ENCODE results near the gene GKN1. TPM values are rescaled to one million over a fixed set of nuclear protein-coding genes. Genes with fewer than 3 reads are reported as not detected.

The GKN1 gene
- total and polyA plus RNA-seq, 2 experiments from 2014 or later, result not detected

DNA sequence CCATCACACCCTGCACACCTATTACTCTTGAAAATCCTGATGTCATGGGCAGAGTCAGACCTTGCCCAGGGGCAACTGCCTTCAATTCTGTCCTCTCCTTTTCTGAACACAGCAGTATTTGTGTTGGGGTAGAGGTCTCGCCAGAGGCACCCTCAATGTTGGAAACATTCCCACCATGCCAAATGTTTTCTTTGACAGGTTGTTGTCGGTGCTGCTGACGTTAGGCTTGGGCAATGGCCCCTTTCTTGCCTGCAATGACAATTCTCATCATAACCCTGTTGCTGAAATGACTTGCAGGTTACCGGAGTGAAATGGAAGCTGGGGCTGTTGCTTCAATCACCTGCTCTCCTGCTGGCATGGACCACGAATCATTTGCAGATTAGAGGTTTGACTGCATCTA, 17.9 kb downstream of the GKN1 start:
- WGBS, 2 experiments (ENCODE audit: low coverage in 1 of 2, low lambda C conversion rate in 2 of 2, missing lambda C conversion rate in 2 of 2), result 77 to 87% methylated on average over 5 of the region's 5 CpGs
- H3K4me2 ChIP-seq (ENCODE audit: unreplicated experiment), result no peak overlapping the region
- H3K36me3 ChIP-seq (ENCODE audit: low read depth), result no peaks in the 10 kb centered on the region
- H4K20me1 ChIP-seq (ENCODE audit: insufficient read depth), result no peaks in the 10 kb centered on the region
- in situ Hi-C loops (cut with MboI), result no loop called here
- H3K9ac ChIP-seq, result no peak overlapping the region
- H3K27me3 ChIP-seq (replicated peaks; ENCODE audit: insufficient read depth), result no peaks in the 10 kb centered on the region
- H3K79me2 ChIP-seq (ENCODE audit: insufficient read depth), result no peaks in the 10 kb centered on the region
- no peak for DNase-seq
- peaks cover 23% of the 10 kb centered on the region for H3K4me1 ChIP-seq (ENCODE audit: insufficient read depth)
- H3F3A ChIP-seq (ENCODE audit: insufficient read depth), result peaks cover 13% of the 10 kb centered on the region; the same call in 1 of the 2 replicates
- H3K9me2 ChIP-seq (ENCODE audit: insufficient read depth), result no peaks in the 10 kb centered on the region
- no peak for TF ChIP-seq EZH2phosphoT487 (IDR thresholded peaks at IDR 0.05; ENCODE audit: insufficient read depth, low read depth)
- no peak for TF ChIP-seq EZH2 (IDR thresholded peaks at IDR 0.05; ENCODE audit: insufficient read depth, poor library complexity, severe bottlenecking)
- no peak overlapping the region for H3K27ac ChIP-seq
- no peak overlapping the region for H2AFZ ChIP-seq
- no peaks in the 10 kb centered on the region for H3K9me3 ChIP-seq (ENCODE audit: low read depth)
- H3K4me3 ChIP-seq, result no peak overlapping the region

DNA sequence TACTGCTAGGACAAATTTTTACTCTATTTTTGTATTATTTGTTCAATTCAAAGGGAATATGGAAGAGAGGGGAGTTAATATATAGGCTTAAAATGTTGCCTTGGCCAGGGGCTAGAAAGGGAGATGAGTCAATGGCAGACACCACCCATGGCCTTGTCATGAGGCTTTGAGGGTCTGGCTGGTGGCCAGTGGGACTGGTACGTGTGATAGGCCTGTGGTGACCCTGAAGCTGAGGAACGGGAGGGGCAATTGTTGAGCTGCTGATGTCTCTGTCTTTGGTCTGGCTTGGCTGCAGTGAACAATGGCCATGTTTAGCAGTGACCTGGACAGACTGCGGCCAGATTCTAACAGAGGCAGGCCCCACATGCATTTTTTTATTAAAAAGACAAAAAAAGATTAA, 18.5 kb downstream of the GKN1 start:
- Histone ChIP-seq H3K36me3 (ENCODE audit: low read depth) (no peaks in the 10 kb centered on the region), H3K79me2 (ENCODE audit: insufficient read depth) (no peaks in the 10 kb centered on the region), H3K9ac (no peak overlapping the region), H3K4me3 (no peak overlapping the region), H2AFZ (no peak overlapping the region), H3K9me2 (ENCODE audit: insufficient read depth) (no peaks in the 10 kb centered on the region), H4K20me1 (ENCODE audit: insufficient read depth) (no peaks in the 10 kb centered on the region), H3K4me2 (ENCODE audit: unreplicated experiment) (no peak overlapping the region), H3K27me3 (replicated peaks; ENCODE audit: insufficient read depth) (no peaks in the 10 kb centered on the region), H3K27ac (no peak overlapping the region), H3K4me1 (ENCODE audit: insufficient read depth) (peaks cover 28% of the 10 kb centered on the region), H3K9me3 (ENCODE audit: low read depth) (no peaks in the 10 kb centered on the region), H3F3A (ENCODE audit: insufficient read depth) (peaks cover 13% of the 10 kb centered on the region; the same call in 1 of the 2 replicates)
- 75 to 81% methylated on average over 3 of the region's 3 CpGs for WGBS, 2 experiments (ENCODE audit: low coverage in 1 of 2, low lambda C conversion rate in 2 of 2, missing lambda C conversion rate in 2 of 2)
- DNase-seq, result no peak
- in situ Hi-C loops (cut with MboI), result no loop called here
- no peak for TF ChIP-seq EZH2 (IDR thresholded peaks at IDR 0.05; ENCODE audit: insufficient read depth, poor library complexity, severe bottlenecking)

DNA sequence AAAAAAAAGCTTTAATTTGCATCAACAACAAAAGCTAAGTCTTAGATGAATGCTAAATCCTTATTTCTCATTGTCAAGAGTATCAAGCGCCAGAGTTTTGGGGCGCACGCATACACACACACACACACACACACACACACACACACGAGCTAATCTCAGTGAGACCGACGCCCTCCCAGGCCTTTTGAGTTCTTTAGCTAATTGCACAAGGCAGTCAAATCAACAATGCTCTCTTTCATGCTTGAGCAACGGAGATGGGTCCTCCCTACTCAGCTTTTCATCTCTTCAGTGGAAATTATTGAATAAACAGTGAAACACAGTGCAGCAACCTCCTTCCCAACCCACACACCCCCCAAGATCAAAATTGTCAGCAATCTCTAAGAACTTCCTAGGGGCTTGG, 19.2 kb downstream of the GKN1 start:
- Histone ChIP-seq H2AFZ (no peak overlapping the region), H3K79me2 (ENCODE audit: insufficient read depth) (no peaks in the 10 kb centered on the region), H4K20me1 (ENCODE audit: insufficient read depth) (no peaks in the 10 kb centered on the region), H3K4me3 (no peak overlapping the region), H3K9ac (no peak overlapping the region), H3K9me3 (ENCODE audit: low read depth) (no peaks in the 10 kb centered on the region), H3F3A (ENCODE audit: insufficient read depth) (peaks cover 13% of the 10 kb centered on the region; the same call in 1 of the 2 replicates), H3K27ac (no peak overlapping the region), H3K4me2 (ENCODE audit: unreplicated experiment) (no peak overlapping the region), H3K9me2 (ENCODE audit: insufficient read depth) (no peaks in the 10 kb centered on the region), H3K36me3 (ENCODE audit: low read depth) (no peaks in the 10 kb centered on the region), H3K4me1 (ENCODE audit: insufficient read depth) (peaks cover 28% of the 10 kb centered on the region), H3K27me3 (replicated peaks; ENCODE audit: insufficient read depth) (no peaks in the 10 kb centered on the region)
- 88% methylated on average over 7 of the region's 7 CpGs for WGBS, 2 experiments (ENCODE audit: low coverage in 1 of 2, low lambda C conversion rate in 2 of 2, missing lambda C conversion rate in 2 of 2)
- in situ Hi-C loops (cut with MboI), result no loop called here
- DNase-seq, result no peak
- no peak for TF ChIP-seq EZH2 (IDR thresholded peaks at IDR 0.05; ENCODE audit: insufficient read depth, poor library complexity, severe bottlenecking)
- no peak for TF ChIP-seq EZH2phosphoT487 (IDR thresholded peaks at IDR 0.05; ENCODE audit: insufficient read depth, low read depth)

DNA sequence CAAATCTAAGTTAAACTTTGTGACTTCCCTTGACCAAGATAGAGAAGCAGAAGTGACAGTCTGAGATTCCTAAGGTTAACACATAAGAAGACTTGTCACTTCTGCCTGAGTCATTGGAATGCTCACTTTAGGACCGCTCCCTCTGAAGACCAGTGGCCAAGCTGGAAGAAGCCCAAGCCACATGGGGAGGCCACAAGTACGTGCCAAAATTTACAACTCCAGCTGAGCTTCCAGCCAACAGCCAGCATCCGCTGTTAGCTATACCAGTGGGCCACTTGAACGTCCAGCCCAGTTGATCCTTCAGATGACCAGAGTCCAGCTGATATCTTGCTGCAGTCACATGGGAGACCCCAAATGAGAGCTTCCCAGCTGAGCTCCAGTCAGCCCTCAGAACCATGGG, 20.4 kb downstream of the GKN1 start:
- H3K27me3 ChIP-seq (replicated peaks; ENCODE audit: insufficient read depth), result no peaks in the 10 kb centered on the region

DNA sequence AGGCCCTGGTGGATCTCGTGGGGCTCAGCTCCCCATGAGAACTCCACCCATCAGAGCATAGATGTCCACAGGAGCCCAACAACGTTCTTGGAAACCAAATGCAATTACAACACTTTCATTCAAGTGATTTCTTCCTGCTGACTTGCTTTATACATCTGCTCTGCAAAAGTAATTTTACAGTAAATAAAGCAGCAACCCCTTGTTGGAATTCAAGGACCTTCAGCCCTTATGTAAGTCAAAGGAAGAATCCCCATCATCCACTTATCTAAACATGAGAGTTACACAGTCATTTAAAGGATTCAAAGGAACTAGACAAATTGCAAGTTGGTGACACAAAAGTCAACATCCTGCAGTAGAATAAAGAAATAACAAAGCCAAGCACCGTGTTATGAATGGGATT, 21.5 kb downstream of the GKN1 start:
- Histone ChIP-seq H3K9me3 (ENCODE audit: low read depth) (no peaks in the 10 kb centered on the region), H4K20me1 (ENCODE audit: insufficient read depth) (no peaks in the 10 kb centered on the region), H3K27me3 (replicated peaks; ENCODE audit: insufficient read depth) (no peaks in the 10 kb centered on the region), H3K4me3 (no peak overlapping the region), H3K4me2 (ENCODE audit: unreplicated experiment) (no peak overlapping the region), H3K9me2 (ENCODE audit: insufficient read depth) (no peaks in the 10 kb centered on the region), H3F3A (ENCODE audit: insufficient read depth) (peaks cover 13% of the 10 kb centered on the region; the same call in 1 of the 2 replicates), H3K36me3 (ENCODE audit: low read depth) (no peaks in the 10 kb centered on the region), H3K27ac (no peak overlapping the region), H3K79me2 (ENCODE audit: insufficient read depth) (no peaks in the 10 kb centered on the region), H2AFZ (no peak overlapping the region), H3K9ac (no peak overlapping the region), H3K4me1 (ENCODE audit: insufficient read depth) (peaks cover 28% of the 10 kb centered on the region)
- no peak for TF ChIP-seq EZH2phosphoT487 (IDR thresholded peaks at IDR 0.05; ENCODE audit: insufficient read depth, low read depth)
- TF ChIP-seq EZH2 (IDR thresholded peaks at IDR 0.05; ENCODE audit: insufficient read depth, poor library complexity, severe bottlenecking), result no peak
- DNase-seq, result no peak
- in situ Hi-C loops (cut with MboI), result no loop called here
- 25 to 37% methylated on average over 3 of the region's 3 CpGs for whole genome bisulfite sequencing, 2 experiments (ENCODE audit: low coverage in 1 of 2, low lambda C conversion rate in 2 of 2, missing lambda C conversion rate in 2 of 2)

More for the DNA sequence above, 20.4 kb downstream of the GKN1 start:
- WGBS, 2 experiments (ENCODE audit: low coverage in 1 of 2, low lambda C conversion rate in 2 of 2, missing lambda C conversion rate in 2 of 2), result 4% methylated on average over 4 of the region's 4 CpGs
- TF ChIP-seq EZH2 (IDR thresholded peaks at IDR 0.05; ENCODE audit: insufficient read depth, poor library complexity, severe bottlenecking) (no peak), EZH2phosphoT487 (IDR thresholded peaks at IDR 0.05; ENCODE audit: insufficient read depth, low read depth) (no peak)
- in situ Hi-C loops (cut with MboI), result no loop called here
- H3K9ac ChIP-seq, result no peak overlapping the region
- no peaks in the 10 kb centered on the region for H3K36me3 ChIP-seq (ENCODE audit: low read depth)
- no peaks in the 10 kb centered on the region for H3K9me3 ChIP-seq (ENCODE audit: low read depth)
- no peaks in the 10 kb centered on the region for H4K20me1 ChIP-seq (ENCODE audit: insufficient read depth)
- H2AFZ ChIP-seq, result no peak overlapping the region
- H3F3A ChIP-seq (ENCODE audit: insufficient read depth), result peaks cover 13% of the 10 kb centered on the region; the same call in 1 of the 2 replicates
- no peaks in the 10 kb centered on the region for H3K9me2 ChIP-seq (ENCODE audit: insufficient read depth)
- H3K4me2 ChIP-seq (ENCODE audit: unreplicated experiment), result peak overlapping the region; percentile 29
- H3K4me3 ChIP-seq, result no peak overlapping the region
- H3K27ac ChIP-seq, result no peak overlapping the region
- peaks cover 28% of the 10 kb centered on the region for H3K4me1 ChIP-seq (ENCODE audit: insufficient read depth)
- DNase-seq, result peak; percentile 93
- H3K79me2 ChIP-seq (ENCODE audit: insufficient read depth), result no peaks in the 10 kb centered on the region
